GM18507 (cell line): ENCODE measurements around the gene ARL16.

Experiments
- DNase-seq: peaks from one replicate; pipeline ENCODE4 v3.0.0; 2011; ENCODE audit warnings: low read depth; ENCODE audit not compliant: insufficient read length; ENCODE audit errors: extremely low spot score
- FAIRE-seq: peaks from 2 replicates; lab custom pipeline; 2011; peaks lifted over from hg19 to GRCh38; lab: Jason Lieb, UNC

The ARL16 gene

DNA sequence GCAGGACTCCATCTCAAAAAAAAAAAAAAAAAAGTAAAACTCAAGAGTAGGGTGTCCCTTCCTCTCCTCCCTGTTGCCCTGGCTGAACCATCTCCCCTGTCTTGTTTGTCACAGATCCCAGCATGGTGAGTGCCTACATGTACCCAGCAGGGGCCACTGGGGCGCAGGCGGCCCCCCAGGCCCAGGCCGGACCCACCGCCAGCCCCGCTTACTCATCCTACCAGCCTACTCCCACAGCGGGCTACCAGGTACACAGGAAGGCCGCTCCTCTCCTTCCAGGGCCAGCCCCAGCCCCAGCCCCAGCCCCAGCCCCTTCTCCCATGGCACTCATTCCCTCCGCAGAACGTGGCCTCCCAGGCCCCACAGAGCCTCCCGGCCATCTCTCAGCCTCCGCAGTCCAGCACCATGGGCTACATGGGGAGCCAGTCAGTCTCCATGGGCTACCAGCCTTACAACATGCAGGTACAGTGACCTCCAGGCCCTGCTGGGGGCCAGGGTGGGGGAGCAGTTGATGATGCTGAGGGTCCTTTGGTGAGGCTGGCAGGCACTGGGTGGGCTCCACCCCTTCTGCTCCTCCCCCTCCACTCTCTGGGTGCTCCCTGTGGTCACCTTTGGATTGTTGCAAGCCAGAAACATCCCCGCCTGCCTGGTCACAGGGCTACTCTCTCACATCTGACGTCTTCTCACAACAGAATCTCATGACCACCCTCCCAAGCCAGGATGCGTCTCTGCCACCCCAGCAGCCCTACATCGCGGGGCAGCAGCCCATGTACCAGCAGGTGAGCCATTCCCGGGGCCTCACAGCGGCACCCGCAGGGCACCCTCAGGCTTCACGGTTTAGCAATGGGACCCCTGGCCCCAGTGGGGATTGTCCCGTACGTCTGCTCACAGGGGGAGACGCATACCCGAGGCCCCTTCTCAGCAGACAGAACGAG, 17.0 kb upstream of the ARL16 start:
- FAIRE-seq = no peak

DNA sequence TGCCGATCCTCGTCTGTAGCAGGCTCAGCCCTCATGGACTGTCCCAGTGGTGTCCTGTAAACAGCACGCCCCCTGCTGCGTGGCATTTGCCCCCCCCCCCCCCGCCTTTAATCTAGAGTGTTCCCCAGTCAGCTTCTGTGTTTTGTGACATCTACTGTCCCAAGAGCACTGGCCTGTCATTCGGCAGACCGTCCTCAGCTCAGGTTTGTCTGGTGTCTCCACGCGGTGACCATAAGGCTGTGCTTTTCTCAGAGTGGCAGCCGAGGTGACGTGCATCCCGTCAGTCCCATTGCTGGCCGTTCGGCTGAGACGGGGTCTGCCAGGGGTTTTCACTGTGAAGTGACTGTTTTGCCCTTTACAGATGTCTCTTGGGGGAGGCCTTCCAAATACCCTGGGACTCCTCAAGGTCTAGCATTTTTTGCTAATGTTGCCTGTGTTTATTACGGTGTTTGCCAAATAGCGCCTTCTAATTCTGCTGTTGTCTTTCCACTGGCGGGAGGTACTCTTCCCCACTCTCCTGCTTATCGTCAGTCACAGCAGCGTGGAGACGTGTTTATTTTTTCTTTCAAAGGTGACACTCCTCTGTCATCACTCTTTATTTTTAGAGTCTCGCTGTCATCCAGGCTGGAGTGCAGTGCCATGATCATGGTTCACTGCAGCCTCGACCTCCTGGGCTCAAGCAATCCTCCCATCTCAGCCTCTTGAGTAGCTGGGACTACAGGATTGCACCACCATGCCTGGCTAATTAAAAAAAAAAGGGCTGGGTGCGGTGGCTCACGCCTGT, 13.9 kb upstream of the ARL16 start:
- FAIRE-seq (no peak), DNase-seq (no peak)

More for the DNA sequence above, 17.0 kb upstream of the ARL16 start:
- DNase-seq = no peak

DNA sequence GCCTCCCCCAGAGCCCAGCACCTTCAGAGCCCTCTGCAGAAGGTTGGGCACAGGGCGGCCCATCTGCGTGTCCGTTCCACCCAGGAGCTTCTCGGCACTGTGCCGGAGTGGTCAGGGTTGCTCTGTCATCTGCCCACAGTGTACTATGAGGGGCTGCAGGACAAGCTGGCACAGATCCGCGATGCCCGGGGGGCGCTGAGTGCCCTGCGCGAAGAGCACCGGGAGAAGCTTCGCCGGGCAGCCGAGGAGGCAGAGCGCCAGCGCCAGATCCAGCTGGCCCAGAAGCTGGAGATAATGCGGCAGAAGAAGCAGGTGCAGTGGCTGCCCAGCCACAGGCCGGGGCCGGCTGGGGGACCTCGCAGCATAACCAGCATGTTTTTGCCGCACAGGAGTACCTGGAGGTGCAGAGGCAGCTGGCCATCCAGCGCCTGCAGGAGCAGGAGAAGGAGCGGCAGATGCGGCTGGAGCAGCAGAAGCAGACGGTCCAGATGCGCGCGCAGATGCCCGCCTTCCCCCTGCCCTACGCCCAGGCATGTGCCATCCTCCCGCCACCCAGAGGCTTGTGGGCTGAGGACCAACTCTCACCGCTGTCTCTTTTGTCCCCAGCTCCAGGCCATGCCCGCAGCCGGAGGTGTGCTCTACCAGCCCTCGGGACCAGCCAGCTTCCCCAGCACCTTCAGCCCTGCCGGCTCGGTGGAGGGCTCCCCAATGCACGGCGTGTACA, 12.8 kb upstream of the ARL16 start:
- FAIRE-seq (no peak), DNase-seq (no peak)

DNA sequence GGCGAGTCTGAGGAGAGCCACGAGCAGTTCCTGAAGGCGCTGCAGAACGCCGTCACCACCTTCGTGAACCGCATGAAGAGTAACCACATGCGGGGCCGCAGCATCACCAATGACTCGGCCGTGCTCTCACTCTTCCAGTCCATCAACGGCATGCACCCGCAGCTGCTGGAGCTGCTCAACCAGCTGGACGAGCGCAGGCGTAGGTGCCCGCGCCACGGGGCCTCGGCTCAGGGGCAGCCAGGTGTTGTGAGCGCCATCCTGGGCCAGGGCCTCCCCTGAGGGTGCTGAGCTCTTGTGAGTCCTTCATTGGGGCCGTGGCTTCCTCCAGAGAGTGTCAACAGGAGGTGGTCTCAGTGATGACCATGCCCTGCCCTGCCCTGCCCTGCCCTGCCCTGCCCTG, 12.2 kb upstream of the ARL16 start:
- FAIRE-seq = no peak
- no peak for DNase-seq

DNA sequence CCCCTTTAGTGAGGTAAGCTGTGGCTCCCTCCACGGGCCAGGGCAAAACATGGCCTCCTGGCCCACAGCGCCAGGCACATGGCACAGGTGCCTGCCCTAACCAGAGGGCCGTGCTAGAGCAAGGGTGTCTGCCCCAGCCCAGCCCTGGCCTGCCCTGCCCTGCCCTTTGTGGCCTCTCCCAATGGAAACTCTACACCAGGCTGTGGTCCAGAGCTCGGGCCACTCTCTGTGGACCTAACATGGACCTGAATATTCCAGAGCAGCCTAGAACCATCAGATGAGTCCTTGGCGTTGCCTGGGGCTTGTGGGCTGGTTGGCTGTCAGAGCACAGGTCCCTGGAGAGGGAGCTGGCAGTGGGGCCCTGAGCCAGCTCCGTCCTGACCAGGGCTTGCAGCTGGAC, 11.6 kb upstream of the ARL16 start:
- no peak for DNase-seq
- FAIRE-seq = no peak

DNA sequence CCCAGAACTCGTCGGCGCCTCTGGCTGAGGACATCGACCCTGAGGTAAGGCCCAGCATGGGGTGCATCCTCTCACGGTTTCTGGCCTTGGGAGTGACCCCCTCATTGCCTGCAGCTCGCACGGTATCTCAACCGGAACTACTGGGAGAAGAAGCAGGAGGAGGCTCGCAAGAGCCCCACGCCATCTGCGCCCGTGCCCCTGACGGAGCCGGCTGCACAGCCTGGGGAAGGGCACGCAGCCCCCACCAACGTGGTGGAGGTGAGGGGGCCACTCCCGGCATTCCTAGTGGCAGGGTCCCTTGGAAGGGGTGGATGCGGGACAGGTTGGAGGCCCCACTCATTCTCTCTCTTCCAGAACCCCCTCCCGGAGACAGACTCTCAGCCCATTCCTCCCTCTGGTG, 11.2 kb upstream of the ARL16 start:
- no peak for FAIRE-seq
- no peak for DNase-seq

DNA sequence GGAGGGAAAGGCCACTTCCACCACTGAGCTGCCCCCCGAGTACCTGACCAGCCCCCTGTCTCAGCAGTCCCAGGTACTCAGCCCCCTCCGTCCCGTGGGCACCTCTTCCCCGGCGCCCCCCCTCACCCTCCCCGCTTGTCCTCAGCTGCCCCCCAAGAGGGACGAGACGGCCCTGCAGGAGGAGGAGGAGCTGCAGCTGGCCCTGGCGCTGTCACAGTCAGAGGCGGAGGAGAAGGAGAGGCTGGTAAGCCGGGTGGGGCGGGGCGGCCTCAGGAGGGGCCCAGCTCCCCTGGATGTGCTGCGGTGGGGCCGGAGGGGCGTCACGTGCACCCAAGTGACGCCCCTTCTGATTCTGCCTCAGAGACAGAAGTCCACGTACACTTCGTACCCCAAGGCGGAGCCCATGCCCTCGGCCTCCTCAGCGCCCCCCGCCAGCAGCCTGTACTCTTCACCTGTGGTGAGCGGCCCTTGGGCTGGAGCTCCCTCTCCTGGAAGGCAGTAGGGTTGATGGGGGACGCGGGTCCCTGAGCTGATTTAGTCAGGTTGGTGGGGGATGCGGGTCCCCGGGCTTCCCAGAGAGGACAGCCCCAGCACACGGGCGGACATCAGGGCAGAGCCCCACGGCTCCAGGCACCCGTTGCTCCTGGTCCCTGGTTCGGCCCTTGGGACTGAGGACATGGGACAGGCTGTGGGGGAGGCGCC, 10.1 kb upstream of the ARL16 start:
- no peak for DNase-seq
- no peak for FAIRE-seq

DNA sequence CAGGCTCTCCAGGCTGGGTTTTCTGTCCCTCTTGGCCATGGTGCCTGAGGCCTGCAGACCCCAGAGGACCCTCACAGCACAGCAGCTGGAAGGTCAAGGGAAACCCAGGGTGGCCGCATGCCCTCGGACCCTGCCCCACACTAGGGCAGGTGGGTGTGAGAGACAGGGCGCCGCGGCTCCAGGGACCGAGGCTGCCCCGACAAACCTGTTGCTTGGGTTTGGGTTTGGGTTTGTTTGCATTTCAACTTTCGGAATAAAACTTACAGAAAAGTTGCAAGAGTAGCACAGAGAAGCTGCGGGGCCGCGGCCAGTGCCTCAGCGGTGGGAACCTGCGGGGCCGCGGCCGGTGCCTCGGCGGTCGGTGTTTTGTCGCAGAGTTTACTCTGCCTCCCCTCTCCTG, 8.0 kb upstream of the ARL16 start:
- no peak for DNase-seq
- FAIRE-seq = no peak

DNA sequence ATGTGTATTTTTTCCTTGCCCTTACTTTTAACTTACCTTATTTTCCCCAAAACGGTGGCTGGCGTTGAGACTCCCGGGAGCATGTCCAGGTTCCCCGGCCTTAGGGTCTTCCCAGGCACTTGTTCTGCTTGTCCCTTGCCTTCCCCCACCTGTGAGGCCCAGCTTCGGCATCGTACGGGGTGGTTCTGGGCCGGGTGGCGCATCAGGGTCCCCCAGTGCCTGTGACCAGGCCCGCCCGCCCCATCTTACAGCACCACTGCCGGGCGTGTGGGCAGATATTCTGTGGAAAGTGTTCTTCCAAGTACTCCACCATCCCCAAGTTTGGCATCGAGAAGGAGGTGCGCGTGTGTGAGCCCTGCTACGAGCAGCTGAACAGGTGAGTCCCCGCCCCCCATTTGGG, 7.6 kb upstream of the ARL16 start:
- DNase-seq (no peak), FAIRE-seq (no peak)

DNA sequence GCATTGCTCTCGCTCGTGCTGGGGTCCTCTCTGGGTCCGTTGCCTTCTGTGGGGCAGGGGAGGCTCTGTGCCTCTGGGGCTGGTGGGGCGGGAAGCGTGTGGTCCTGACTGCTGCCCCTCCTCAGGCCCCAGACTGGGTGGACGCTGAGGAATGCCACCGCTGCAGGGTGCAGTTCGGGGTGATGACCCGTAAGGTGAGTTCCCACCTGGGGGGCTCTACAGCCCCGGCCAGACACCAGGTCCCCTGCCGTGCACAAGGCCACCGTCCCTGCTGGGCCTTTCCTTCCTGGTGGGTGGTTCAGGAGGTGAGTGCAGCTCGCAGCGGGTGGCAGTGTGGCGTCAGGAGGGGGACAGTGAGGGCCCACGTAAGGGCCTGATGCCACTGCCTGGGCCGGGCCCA, 7.0 kb upstream of the ARL16 start:
- no peak for DNase-seq
- FAIRE-seq = no peak

DNA sequence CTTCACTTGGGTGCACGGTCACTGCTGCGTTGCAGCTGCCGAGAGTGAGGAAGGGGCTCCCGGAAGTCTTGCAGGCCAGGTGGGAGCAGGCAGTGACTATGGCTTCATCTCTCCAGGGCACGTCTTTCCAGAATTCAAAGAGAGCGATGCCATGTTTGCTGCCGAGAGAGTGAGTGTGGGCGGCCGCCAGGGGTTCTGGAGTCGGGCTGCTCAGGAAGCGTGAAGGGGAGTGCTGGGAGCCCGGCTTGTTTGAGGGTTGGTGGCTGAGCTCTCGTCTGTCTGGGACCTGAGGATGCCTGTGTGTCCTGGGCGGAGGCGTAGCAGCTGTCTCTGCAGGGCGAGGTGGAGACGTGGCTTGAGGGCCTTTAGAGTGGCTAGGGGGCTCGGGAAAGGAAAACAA, 6.5 kb upstream of the ARL16 start:
- no peak for DNase-seq
- FAIRE-seq = no peak

DNA sequence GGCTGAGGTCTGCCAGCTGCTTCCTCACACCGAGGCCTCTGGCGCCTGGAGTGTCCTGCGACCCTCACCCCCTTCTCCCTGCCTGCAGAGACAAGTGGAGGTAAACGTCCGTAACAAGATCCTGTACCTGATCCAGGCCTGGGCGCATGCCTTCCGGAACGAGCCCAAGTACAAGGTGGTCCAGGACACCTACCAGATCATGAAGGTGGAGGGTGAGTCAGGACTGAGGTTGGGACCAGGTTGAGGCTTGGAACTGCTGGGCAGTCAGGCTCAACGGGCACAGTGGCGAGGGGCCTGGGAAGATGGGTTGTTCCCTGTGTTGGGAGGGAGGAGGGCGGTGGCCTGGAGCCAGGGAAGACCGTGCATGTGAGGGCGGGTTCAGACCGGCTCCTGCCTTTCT, 5.0 kb upstream of the ARL16 start:
- DNase-seq (no peak), FAIRE-seq (no peak)

DNA sequence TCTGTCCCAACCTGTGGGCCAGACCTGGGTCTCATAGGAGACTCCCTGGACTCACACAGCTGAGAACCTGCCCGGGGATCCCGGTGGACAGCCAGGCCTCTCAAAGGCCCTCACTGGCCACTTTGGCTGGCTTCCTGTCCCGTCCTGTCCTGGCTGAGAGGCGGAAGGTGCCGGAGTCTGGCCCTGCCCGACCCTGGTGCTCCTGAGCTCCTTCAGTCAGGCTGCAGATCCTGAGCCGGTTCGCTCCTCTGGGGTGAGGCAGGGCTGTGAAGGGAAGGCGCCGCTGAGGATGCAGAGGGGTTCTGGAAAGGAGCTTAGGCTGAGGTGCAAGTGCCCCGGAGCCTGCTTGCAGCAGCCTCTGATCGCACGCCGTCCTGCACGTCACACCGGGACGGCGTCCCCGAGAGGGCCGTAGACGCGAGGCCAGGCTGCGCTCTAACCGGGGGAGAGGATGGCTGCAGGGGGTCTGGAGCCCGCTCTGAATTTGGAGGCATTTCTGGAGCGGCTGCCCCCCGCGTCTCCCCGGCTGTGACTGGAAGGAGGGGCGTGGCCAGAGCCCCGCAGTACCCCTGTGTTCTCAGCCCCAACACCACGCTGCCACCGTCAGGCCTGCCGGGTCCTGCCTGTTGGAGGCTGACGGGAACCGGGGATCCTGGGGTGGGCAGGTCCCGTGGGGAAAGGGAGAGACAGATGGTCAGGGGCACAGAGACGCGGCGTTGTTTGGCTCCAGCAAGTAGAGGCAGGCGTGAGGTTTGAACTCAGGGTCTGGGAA, 4.4 kb upstream of the ARL16 start:
- no peak for DNase-seq
- no peak for FAIRE-seq

DNA sequence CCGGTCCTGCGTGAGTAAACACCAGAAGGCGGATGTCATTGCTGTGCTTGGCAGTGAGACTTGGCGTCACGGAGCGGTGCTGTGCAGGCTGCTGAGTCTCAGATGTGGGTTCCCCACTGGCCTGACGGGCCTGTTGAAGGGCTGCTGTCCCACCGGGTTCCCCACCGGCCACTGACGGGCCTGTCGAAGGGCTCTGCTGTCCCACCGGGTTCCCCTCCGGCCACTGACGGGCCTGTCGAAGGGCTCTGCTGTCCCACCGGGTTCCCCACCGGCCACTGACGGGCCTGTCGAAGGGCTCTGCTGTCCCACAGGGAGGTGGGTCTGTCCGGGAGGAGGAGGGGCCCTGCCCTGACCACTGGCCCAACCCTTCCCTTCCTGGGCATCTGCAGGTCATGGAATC, 3.0 kb upstream of the ARL16 start:
- FAIRE-seq = no peak
- no peak for DNase-seq

DNA sequence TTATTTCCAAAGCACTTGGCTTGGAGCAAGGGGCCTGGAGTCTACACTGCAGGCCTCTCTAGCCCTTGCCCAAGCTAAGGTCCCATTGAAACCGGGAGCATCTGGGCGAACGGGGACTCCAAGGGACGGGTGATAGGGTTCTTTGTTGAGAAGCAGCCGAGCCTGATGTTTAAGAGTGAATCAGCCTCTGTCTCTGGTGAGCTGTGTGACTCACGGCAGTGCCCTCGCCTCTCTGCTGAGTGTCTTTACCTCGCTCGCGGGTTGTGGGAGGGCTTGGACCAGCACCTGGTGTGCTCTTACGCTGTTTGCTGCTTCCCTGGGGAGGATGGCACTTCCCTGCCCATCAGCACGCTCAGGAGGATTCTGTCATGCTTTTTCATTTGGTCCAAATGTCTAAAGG, 1.5 kb upstream of the ARL16 start:
- DNase-seq (no peak), FAIRE-seq (no peak)

DNA sequence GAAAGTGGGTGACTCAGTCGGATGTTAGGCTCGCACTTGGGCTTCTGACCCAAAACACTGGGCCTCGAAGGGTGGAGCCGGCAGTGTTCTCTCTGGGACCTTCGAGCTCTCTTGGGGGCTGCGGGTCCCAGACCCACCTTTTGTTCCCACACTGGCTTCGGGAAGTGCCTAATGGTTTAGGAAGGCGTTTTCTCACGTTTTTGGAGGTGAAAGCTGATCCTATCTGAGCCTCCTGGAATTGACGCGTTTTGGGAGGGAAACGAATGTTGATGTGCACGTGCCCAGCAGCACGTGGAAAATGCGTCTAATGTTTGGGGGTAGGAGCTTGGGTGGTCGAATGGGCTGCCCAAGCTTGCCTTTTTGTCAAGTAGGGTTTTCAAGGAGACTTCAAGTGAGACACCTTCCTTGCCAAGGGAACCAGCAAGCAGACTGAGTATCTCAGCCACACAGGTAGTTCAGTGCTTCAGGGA, 880 bp upstream of the ARL16 start:
- no peak for FAIRE-seq
- DNase-seq = no peak

DNA sequence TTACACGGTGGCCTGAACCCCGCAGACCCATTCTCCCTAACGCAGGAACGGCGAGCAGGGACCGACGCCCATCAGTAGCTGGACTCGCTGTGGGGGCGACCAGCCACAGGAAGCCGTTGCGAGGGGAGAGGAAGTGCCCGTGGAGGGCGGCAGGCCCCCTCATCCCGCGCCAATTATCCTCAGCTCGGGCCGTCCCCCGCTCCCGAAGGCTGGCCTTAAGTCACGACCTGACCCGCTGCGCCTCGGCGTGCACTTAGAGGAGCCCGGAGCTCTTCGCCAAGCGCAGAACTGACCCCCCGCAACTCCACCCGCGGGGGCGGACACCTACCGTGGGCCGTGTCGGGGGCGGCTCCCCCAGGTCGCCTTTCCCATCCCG, 401 bp downstream of the ARL16 start:
- no peak for DNase-seq
- no peak for FAIRE-seq

DNA sequence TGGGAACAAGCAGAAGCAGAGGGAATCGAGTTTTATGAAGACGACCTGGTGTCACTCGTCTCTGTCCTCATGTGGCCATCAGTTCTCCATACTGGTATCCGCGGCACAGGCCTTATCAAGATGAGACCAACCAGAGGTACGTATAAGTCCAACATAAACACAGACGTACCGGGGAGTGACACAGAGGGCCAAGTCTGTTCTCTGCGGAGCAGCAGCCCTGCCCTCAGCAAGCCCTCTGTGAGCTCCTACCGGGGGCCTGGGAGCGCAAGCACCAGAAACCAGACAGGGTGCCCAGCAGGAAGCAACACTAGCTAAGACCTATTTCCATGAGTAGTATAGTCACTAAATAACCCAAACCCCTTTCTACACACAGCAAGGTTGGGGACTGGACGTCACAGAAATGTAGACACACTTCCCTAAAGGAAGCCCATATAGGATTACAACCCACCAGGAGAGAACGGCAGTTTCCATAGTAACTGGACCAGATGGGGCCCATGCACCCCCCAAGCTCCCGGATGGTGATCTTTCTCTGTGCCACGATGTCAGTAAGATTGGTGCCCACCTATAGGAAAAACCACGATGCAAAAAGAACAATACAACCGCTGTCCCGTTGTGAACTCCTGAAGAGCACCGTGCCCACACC, 911 bp downstream of the ARL16 start:
- FAIRE-seq (no peak), DNase-seq (no peak)
